Ishikawa (cell line): ENCODE measurements around the gene CEBPE.

ENCODE experiments used
- EP300 ChIP-seq: IDR thresholded peaks from 2 replicates; pipeline ENCODE4 v1.6.1; 2012; ENCODE audit warnings: borderline replicate concordance
- RAD21 ChIP-seq: IDR thresholded peaks from 2 replicates; pipeline ENCODE4 v1.6.1; 2012; ENCODE audit warnings: low read depth
- REST ChIP-seq: IDR thresholded peaks from 2 replicates; pipeline ENCODE4 v1.6.1; 2012; ENCODE audit warnings: low read depth, mild to moderate bottlenecking
- TAF1 ChIP-seq: IDR thresholded peaks from 2 replicates; pipeline ENCODE4 v1.6.1; 2012; ENCODE audit warnings: low read depth, mild to moderate bottlenecking
- YY1 ChIP-seq: IDR thresholded peaks from 2 replicates; pipeline ENCODE4 v1.6.1; 2012; ENCODE audit warnings: low read depth

DNA sequence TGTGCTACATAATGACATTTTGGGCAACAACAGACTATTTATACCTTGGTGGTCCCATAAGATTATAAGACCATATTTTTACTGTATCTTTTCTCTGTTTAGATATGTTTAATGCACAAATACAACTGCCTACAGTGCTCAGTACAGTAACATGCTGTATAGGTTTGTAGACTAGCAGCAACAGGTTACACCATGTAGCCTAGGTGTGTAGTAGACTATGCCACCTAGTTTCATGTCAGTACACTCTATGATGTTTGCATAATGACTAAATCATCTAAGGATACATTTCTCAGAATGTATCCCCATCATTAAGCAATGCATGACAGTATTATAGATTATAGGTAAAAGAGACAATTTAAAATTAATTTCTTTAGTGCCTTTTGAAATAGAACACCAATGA lies 30.7 kb upstream of the CEBPE start:
- TF ChIP-seq EP300 (no peak), REST (no peak), RAD21 (no peak), YY1 (no peak), TAF1 (no peak)
